Dermis lymphatic vessel endothelial cell (primary cell): ENCODE data around the gene TNFRSF25. TPM values are rescaled to one million over a fixed set of nuclear protein-coding genes. Genes with fewer than 3 reads are reported as not detected.

Experiments used
- total RNA-seq: library from RNA; depleted of rRNA; stranded (reverse); fragments of >200 nt; gene quantifications from 2 replicates; pipeline ENCODE4 v1.2.1, GENCODE V29; 2014

Gene TNFRSF25, protein sequence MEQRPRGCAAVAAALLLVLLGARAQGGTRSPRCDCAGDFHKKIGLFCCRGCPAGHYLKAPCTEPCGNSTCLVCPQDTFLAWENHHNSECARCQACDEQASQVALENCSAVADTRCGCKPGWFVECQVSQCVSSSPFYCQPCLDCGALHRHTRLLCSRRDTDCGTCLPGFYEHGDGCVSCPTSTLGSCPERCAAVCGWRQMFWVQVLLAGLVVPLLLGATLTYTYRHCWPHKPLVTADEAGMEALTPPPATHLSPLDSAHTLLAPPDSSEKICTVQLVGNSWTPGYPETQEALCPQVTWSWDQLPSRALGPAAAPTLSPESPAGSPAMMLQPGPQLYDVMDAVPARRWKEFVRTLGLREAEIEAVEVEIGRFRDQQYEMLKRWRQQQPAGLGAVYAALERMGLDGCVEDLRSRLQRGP
- 2.8 and 6.7 TPM in 2 replicates for total RNA-seq

DNA sequence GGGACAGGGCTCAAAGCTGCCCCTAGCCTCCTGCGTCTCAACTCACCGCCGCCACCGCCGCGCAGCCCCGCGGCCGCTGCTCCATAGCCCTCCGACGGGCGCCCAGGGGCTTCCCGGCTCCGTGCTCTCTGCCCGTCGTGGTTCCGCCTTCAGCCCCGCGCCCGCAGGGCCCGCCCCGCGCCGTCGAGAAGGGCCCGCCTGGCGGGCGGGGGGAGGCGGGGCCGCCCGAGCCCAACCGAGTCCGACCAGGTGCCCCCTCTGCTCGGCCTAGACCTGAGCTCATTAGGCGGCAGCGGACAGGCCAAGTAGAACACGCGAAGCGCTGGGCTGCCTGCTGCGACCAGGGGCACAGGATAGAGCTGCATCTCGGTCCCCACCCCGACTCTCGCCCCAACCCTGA lies at the start of gene TNFRSF25:
TSS of gene TNFRSF25 (minus strand) at position 151 of the 400 bp plus-strand sequence. CDS start at position 85, 66 bp downstream.

DNA sequence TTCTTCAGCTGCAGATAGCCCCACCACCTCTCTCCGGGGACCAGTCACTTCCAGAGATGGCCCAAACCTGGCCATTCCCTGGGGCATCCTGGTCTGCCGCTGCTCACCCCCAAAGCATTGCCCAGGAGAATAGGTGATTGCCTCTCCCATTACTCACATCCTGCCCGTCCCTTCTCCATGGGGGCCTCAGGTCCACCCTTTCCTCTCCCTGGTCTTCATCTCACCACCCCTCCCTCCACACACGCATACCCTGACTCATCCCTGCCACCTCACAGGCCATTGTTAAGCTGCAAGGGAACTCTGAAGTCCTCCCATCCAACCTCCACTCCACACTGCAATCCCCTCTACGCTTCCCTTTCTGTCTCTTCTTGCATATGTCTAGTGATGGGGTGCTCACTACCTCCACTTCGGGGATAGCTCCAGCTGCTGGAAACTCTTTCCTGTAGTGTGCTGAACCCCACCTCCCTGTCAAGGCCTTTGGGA lies 25.5 kb upstream of the TNFRSF25 start, which contains the start of gene PLEKHG5:
TSS of gene PLEKHG5 (minus strand) at position 188 of the 483 bp plus-strand sequence. CDS start 14,096 bp downstream, outside the sequence.

DNA sequence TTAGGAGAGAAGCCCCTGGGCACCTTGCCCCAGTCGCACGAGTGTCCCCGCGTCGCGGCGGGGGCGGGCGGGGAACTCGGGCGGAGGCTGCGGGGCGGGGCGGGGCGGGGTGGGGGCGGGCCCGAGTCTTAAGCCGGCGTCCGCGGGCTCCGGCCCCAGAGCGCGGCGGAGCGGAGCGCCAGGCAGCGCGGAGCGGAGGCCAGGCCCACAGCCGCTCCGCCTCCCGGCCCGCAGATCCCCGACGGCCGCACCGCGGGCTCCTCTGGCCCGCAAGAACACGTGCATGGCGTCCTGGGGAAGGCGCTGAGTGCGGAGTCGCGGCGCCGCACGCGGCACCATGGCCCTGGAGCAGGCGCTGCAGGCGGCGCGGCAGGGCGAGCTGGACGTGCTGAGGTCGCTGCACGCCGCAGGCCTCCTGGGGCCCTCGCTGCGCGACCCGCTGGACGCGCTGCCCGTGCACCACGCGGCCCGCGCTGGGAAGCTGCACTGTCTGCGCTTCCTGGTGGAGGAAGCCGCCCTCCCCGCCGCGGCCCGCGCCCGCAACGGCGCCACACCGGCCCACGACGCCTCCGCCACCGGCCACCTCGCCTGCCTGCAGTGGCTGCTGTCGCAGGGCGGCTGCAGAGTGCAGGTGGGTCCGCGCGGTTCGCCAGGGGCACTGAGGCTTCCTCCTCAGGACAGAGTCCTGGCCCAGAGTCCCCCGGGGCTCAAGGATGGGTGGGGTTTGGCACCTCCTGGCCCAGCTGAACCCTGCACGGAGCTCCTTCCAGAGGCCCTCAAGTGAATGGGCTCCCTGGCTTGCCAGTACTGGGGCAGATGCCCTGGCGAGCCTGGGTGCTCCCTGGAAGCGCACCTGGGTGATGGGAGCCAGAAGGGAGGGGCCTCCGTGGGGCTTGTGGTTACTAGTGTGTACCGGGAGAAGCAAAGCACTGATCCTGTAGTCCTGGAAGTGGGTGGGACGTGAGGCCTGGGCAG lies 41.1 kb downstream of the TNFRSF25 start, which contains the start of gene ESPN:
TSS of gene ESPN (plus strand) at position 158 of the 975 bp plus-strand sequence. CDS start at position 338, 180 bp downstream.

DNA sequence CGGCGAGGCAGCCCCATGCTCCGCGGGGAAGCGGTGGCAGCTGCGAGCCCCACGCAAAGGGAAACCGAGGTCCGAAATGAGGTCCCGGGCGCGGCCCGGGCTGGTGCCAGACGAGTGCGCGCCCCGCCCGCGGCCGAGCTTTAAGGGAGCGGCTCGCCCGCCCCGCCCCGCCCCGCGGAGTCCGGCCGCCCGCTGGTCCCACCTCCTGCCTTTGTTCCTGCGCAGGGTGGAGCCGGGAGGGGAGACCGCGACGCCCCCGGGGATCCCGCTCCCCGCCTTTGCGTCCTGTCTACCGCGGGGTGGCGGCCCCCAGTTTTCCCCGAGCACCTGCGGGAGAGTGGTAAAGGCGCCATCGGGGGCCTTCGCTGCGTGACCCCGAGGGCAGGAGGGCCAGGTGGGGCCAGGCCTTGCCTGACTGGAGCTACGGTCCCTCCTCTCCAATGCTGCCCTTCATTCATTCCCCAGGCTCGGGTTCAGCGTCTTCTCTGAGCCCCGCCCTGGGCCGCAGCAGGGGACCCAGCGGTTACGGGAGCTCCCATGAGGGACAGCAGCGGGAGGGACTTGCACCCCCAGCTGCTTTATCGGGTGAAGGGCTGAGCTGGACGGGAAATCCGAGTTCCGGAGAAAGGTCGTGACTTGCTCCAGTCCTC lies 46.0 kb downstream of the TNFRSF25 start, which contains the start of gene HES2:
TSS of gene HES2 (minus strand) at position 116 of the 650 bp plus-strand sequence. CDS start at position 17, 99 bp downstream.

Other genes starting within 250 kb of the TNFRSF25 start
- gene ICMT, start 230.2 kb downstream of the TNFRSF25 start, total RNA-seq, result 68.2 and 79.1 TPM in 2 replicates
- gene HES3, start 222.0 kb downstream of the TNFRSF25 start, total RNA-seq, result not detected in 2 replicates
- 1.7 and 2.4 TPM in 2 replicates for gene GPR153, start 205.1 kb downstream of the TNFRSF25 start, total RNA-seq
- 11.4 and 13.0 TPM in 2 replicates for gene ACOT7, start 72.4 kb downstream of the TNFRSF25 start, total RNA-seq
- gene HES2, start 46.3 kb downstream of the TNFRSF25 start, total RNA-seq, result 5.9 and 10.2 TPM in 2 replicates
- 0.22 and 0.69 TPM in 2 replicates for gene ESPN, start 41.4 kb downstream of the TNFRSF25 start, total RNA-seq
- 17.6 and 23.9 TPM in 2 replicates for gene PLEKHG5, start 25.5 kb upstream of the TNFRSF25 start, total RNA-seq
- gene NOL9, start 88.3 kb upstream of the TNFRSF25 start, total RNA-seq, result 14.5 and 20.6 TPM in 2 replicates
- not detected in 2 replicates for gene TAS1R1, start 89.1 kb upstream of the TNFRSF25 start, total RNA-seq
- gene ZBTB48, start 113.8 kb upstream of the TNFRSF25 start, total RNA-seq, result 13.6 and 15.0 TPM in 2 replicates
- 12.2 and 15.8 TPM in 2 replicates for gene KLHL21, start 136.7 kb upstream of the TNFRSF25 start, total RNA-seq
- gene PHF13, start 147.6 kb upstream of the TNFRSF25 start, total RNA-seq, result 10.8 and 11.0 TPM in 2 replicates
- 14.5 and 18.6 TPM in 2 replicates for gene THAP3, start 158.7 kb upstream of the TNFRSF25 start, total RNA-seq
- 33.8 and 44.3 TPM in 2 replicates for gene DNAJC11, start 235.6 kb upstream of the TNFRSF25 start, total RNA-seq